Measurements from ENCODE around the gene AGBL5.

AGBL5 gene

DNA sequence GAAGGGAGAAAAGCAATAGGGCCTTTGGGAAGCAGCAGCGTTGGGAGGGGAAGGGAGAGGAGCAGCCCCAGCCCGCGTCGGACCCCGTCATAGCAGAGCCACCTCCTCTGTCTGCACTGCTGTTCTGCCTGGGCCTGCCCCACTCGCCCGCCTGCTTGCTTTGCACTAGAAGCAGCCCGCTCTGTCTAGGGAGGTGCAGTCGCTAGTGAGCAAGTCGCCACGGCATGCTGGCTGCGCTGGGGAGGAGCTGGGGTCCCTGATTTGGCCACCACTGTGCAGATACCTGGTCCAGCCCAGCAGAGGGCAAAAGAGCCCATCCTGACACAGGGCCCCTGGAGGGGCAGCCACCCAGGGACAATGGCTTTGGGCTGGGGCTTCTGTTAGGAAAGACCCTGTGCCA is 26.7 kb upstream of the AGBL5 start:
- no peak for DNase-seq

DNA sequence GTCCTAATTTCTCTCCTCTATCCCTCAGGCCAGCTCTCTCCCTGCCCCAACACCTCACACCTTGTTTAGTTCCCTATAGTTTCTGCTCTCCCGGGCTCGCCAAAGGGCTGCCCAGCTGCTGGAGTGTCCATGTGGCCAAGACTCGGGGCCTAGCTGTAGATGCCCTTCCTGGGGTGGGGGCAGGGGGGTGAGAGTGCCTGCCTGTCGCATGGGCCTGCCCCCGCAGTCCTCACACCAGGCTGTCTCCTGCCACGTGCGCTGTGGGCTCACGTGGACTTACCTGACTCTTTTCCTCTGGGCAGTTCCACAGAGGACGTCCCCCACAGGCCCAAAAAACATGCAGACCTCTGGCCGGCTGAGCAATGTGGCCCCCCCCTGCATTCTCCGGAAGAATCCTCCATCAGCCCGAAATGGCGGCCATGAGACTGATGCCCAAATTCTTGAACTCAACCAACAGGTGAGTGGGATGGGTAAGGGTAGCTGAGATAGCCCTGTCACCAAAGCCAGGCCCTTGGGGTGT is 26.1 kb upstream of the AGBL5 start:
- no peak for DNase-seq

DNA sequence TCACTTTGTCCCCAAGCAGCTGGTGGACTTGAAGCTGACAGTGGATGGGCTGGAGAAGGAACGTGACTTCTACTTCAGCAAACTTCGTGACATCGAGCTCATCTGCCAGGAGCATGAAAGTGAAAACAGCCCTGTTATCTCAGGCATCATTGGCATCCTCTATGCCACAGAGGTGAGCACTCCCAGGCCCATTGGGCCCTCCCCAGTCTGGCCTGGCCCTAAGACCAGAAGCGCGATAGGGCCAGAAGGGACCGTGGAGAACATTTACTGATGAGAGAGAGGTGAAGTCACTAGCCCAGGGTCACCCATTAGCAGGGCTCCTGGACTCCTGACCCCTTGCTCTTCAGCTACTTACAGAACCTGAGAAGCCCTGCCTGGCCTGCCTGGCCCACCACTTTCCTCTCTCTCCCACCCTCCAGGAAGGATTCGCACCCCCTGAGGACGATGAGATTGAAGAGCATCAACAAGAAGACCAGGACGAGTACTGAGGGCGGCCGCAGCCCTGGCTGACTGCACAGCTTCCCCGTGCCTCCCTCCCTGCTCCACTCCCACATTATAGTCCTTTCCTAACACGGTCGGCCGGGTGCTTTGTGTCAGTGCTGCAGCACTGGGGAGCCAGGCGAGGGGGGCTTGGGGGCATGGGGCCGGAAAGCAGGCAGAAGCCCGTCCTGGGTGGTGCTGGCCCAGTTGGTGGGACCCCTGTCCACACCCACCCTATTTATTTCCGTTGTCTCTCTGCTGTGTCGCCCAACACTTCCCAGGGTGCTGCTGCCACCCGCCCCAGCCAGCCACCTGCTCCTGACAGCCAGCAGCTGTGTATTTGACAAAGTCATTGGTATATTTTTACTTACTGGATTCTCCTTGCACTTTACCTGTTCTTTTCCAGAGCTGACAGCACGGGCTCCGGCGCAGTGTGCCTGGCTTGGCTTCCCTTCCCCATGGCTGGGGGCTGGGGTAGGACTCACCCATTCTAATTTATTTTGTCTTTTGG is 25.3 kb upstream of the AGBL5 start:
- DNase-seq, result no peak

DNA sequence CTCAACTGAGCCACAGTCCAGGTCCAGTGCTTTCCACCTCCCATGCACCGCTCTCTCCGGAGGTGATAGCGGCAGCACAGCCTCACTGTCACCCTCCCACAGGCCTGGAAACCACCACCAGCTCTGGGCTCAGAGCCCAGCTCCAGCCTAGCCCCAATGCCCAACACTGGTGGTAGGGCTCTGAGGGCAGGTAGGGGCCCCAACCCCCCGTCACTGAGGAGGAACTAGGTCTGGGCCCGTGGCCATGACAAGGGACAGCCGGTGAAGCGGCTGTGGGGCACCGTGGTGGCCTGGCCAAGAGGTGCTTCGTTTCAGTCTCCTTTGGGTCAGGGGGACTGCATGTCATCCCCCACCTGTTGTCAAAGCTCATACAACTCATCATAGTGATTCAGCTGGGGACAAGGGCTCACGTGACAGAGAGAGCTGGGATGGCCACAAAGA is 24.2 kb upstream of the AGBL5 start:
- DNase-seq, result no peak

DNA sequence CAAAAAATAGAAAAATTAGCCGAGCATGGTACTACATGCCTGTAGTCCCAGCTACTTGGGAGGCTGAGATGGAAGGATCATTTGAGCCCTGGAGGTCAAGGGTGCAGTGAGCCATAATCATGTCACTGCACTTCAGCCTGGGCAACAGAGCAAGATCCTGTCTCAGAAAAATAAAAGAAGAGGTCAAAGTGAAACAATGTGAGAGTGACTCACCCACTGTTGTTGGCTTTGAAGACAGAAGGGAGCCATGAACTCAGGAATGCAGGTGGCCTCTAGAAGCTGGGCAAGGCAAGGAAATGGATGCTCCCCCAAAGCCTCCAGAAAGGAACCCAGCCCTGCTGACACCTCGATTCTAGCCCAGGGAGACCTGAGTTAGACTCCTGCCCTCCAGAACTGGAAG is 22.4 kb upstream of the AGBL5 start:
- DNase-seq, result no peak

DNA sequence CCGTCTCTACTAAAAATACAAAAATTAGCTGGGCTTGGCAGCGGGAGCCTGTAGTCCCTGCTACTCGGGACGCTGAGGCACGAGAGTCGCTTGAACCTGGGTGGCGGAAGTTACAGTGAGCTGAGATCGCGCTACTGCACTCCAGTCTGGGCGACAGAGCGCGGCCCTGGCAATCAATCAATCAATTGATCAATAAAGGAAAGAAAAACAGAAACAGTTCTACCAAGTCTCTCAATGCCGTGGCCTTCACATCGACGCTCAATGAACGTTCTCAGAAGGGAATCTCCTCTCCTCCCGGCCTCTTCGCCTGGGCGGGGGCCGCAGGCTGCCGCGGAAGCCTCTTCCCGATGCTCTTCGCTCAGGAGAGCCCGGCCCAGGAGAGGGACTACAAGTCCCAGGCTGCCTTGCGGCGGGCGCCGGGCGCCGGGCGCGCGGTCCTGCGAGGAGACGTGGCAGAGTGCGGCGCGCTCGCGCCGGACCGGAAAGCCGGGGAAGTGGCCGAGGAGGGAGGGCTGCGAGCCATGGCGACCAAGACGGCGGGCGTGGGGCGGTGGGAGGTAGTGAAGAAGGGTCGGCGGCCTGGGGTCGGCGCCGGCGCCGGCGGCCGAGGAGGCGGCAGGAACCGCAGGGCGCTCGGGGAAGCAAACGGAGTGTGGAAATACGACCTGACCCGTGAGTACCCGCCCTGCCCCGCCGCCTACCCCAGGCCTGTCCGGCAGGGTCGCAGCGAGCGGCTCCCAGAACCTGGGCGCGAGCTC is 18.8 kb upstream of the AGBL5 start, which contains the start of gene TMEM214:
TSS of gene TMEM214 (plus strand) at position 471 of the 758 bp plus-strand sequence. CDS start at position 522, 51 bp downstream.
- peak; percentile 90 for DNase-seq

DNA sequence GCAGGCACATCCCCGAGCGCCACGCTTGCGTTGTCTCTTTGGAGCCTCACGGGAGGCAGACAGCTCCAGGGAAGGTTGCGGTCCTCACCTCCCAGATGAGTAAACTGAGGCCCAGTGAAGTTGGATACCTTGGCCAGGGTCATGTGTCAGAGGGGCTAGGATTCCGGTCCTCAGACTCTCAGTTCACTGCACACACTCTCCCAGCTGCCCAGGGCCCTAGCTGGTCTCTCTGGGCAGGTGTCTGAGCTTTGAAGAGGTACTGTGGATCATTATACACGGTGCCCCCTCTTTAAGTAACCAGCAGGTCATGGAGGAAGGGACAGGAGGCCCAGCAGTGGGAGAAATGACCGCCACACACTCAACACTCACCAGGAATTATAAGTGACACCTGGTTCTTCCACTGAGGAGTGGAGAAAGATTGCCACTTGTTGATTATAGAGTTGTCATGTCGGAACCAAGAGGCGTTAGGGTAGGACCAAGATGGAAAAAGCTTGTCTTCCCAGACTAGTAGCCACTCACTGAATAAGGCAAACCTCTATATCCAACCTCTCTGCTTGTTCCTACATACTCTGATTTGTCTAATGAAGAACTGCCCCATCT is 18.1 kb upstream of the AGBL5 start:
- no peak for DNase-seq

DNA sequence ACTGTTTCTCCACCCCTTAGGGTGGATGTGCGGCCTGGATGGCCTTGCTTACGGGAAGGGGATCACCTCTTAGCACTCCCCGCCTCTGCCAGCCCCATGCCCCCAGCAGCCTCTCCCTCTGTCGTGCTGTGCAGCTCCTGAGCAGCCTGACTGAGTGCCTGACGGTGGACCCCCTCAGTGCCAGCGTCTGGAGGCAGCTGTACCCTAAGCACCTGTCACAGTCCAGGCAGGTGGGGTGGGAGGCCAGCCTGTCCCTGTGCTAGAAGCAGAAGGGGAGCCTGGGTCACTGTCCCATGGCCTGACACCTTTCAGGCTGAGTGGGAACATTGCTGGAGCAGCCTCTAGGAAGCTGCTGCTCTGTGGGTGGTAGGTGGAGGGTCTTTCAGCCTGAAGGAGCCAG is 13.5 kb upstream of the AGBL5 start:
- DNase-seq, result no peak

DNA sequence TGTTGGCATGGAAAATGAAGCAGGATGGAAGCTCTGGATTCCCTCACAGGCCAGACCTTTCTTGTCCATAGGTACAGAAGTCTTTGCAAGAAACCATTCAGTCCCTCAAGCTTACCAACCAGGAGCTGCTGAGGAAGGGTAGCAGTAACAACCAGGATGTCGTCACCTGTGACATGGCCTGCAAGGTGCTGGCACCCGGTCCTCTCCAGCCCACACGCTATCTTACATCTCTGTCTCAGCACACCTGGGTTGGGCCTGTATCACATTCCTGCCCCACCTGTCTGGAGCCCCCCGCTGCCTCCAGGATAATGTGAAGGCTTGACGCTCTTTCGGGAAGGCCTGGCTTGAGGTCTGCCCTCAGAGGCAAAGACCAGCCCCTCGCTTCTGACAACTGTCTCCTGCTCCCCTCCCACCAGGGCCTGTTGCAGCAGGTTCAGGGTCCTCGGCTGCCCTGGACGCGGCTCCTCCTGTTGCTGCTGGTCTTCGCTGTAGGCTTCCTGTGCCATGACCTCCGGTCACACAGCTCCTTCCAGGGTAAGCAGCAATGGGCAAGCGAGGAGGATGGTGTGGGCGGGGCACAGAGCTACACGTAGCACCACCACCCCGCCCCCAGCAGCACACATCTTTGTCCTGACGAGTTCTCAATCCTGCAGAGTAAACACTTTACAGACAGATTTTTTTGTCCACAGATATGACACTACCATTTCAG is 12.7 kb upstream of the AGBL5 start:
- DNase-seq, result no peak

DNA sequence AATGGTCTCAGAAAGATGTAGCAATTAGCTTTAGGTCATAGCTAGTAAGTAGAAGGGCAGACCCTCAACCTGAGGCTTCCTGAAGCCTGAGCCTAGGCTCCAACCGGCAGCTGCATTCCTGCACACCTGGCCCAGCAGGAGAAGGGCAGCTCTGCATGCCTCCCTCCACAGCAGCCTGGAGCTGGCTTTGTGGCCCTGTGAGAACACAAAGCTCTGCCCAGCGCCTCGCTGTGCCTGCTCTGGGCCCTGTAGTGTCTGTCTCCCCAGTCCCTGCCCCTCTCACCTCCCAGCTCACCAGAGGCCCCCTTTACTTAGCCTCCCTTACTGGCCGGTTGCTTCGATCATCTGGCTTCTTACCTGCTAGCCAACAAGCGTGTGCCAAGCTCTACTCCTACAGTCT is 12.0 kb upstream of the AGBL5 start:
- DNase-seq, result no peak

DNA sequence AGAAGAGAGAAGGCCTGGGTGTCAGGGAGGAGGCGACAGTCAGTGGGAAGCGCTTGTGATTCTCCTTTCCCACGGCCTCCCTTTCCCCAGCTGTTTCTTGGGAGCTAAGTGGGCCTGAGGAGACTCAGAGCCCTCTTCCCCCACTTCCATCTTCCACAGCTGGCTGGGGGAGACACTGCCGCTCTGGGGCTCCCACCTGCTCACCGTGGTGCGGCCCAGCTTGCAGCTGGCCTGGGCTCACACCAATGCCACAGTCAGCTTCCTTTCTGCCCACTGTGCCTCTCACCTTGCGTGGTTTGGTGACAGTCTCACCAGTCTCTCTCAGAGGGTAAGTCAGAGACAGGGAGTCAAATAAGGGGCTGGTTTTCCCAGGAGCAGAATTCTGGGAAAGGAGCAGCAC is 11.6 kb upstream of the AGBL5 start:
- no peak for DNase-seq

DNA sequence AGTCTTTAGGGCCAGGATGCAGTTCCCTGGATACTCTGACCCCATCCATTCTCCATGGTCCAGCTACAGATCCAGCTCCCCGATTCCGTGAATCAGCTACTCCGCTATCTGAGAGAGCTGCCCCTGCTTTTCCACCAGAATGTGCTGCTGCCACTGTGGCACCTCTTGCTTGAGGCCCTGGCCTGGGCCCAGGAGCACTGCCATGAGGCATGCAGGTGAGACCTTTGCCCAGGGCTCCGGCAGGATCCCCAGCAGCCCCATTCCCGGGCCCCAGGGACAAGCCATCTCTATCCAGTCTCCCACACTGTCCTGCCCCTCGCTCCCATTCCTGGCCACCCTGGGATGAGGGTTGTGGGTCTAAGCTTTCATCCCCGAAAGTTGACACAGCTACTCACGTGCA is 11.2 kb upstream of the AGBL5 start:
- DNase-seq, result no peak

DNA sequence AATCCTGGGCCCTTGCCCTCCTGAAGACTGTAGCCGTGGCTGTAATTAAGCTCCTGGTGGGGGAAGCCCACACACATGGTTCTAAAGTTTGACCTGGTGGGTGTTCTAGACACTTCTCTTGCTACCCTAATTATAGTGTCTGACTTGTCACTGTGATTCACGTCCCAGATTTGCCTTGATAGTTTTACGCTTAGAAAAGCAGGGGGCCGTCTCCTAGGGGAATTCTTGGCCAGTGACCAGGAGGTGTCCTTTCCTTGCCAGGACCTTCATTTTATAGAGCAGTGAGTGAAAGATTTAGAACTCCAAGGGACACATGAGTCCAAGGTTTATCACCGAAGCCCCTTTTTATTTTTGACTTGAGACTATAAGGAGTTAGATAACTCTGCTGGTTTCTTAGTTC is 9.7 kb upstream of the AGBL5 start:
- DNase-seq, result peak; percentile 44

DNA sequence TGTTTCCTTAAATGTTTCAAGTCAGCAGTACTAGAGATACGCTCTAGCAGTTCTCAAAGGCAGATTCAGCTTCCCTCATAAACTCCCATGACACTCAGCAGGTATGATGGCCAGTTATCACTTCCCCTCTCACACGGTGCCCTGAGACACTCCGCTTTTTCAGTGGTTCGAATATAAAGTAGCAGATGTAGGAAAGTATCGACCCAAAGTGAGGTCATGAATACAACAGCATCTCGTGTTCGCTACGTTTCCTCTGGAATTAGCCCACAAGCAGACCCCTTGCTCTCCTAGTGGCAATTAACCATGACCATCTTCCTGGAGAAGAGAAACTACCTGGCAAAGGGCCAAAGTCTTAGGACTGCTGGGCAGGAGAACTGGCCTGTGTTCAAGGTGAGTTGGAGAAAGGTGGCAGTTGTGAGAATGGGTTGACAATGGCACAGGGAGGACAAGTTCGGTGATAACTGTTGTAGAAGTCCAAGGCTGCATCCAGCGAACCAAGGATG is 9.3 kb upstream of the AGBL5 start:
- DNase-seq, result no peak

DNA sequence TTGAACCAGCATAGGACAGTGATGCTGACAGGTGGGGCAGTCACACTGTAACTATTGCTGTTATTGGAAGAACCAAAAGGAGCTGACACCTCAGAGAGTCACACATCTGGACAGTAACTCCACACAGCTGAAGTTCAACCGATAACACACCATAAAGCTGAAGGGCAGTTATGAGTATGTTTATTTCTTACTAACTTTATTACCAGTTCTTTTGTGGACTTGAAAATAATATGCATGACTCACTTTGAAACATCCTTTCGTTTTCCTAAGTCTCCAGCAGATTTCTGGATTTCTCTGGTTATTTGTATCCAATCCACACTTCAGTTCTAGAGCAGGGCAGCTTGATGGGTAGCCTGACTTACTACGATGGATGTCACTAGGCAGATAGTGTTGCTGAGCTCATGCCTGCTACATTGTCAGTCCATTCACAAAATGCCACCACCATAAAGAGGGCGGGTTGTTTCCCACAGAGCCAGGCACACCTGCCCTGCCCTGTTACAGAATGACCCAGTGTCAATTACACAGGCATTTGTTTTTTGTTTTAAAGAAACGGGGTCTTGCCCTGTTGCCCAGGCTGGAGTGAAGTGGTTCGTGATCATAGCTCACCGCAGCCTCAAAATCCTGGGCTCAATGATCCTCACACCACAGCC is 8.4 kb upstream of the AGBL5 start:
- no peak for DNase-seq

DNA sequence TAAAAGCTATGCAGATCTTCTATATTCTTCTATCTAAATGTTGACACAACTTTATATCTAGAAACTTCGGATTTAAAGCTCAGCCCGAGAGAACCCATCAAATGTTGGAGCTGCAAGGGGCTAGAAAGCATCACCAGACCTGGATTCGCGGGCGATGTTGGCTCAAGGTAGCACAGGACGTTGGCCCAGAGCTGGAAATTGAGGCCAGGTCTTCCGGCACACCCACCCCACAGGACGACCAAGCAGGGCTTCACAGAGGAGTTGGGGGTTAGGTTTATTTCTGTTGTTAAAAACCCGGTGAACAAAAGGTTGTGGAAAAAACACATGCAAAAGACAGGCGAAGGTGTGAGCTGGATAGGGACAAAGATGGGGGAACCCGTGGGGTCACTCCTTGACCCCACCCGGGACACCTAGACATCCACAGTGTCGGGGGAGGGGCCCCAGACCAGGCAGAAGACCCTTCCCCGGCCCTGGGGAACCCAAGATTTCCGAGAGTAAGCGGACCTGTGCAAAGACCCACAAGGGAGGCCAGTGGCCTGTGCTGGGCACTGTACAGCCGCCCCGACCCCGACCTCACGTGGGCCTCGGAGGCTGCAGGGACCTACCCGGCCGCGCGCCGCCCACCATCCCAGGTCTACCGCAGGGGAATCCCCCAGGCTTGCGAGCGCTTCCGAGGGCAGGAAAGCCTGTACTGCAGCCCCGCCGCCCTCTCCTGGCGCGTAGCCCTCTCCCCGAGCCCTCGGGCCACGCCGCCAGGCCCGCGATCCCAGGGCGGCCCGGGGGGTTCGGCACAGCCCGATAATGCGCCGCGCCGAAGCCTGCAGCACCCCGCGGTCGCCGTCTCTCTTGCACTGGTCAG is 1.8 kb upstream of the AGBL5 start:
- DNase-seq, result no peak

DNA sequence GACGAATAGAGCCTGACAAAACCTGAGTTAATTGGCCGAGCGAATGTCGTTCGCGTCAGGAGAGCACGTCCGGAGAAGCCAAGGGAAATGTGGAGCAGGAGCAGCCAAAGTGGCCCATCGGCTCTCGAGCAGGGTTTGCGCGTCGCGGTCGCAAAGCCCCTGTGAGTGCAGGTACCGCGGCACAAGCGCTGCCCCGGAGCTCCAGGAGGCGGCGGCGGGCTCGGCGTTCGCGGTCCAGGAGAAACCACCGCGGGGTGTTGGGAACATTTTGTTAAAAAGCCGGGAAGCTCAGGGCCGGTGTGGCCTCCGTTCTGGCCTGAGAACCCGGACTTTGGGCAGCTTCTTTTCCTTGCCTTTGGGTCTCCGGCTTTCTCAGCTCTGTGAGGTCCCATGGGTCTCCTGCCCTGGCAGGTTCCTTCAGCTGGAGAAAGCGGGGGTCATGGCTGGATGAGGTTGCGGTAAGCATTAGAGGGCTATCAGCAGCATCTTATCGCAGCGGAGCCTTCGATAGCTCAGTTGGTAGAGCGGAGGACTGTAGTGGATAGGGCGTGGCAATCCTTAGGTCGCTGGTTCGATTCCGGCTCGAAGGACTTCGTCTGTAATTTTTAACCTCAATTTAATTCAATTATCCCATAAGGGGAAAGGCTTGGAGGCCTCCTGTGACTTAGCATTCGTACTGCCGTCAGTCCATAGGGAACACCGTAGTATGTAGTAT is 1.0 kb upstream of the AGBL5 start:
- peak; percentile 97 for DNase-seq

DNA sequence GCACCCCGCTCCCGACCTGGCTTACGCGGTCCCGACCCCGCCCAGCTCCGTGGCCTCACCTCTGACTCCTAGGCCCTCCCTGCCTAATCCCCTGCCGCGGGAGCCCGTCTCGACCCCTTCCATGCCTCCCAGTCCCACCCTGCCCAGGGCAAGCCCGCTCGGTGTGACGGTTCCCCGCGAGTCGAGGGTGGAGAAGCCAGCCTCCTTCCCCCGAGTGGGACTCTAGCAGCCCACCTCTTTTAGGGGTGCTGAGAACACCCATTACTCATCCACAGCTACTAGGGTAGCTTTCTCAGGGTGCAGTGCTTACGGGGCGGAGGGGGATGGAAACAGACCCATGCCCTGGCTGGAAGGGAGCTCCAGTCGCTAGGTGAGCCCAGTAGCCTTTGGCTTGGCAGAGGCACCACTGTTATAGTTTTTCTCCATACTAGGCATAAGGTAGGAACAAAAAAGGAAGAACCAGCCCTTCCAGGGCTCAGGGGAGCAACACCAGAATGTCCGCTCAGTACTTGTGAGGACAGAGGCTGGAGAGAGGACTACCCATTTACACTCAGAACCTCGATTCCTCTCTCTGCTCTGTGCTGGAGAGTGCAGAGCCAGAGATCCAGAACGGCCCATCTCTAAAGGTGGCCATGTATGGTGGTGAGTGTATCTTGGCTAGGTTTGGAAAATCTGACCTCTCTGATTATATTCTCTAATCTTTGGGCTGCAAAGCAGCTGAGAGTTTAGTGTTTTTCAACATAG is 606 bp downstream of the AGBL5 start:
- no peak for DNase-seq

DNA sequence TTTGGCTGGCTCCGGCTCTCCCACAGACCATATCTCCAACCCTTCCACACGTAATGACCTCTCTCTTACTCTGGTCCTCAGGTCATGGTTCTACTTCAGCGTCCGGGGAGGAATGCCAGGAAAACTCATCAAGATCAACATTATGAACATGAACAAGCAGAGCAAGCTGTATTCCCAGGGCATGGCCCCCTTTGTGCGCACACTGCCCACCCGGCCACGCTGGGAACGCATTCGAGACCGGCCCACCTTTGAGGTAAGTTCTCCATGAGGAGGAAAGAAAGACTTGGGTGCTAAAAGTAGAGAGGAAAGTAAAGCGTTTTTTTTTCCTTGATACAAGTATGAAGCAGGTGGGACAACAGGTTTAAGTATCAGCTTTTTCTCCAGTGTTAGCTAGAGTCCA is 1.9 kb downstream of the AGBL5 start:
- DNase-seq, result no peak
